IPS-18a (cell line): ENCODE measurements around the gene GDF11.
A peak's percentile ranks its signal among the peaks of the same experiment; 100 is the strongest.

Experiments
- H3K27ac ChIP-seq: one replicate; pipeline ENCODE4 v1.5.1; 2013; ENCODE audit warnings: low read length
- H3K27me3 ChIP-seq: one replicate; pipeline ENCODE4 v1.6.1; 2013; ENCODE audit warnings: mild to moderate bottlenecking, low read length; ENCODE audit not compliant: control insufficient read depth, insufficient read depth
- H3K36me3 ChIP-seq: one replicate; pipeline ENCODE4 v1.6.1; 2013; ENCODE audit warnings: low read depth, low read length; ENCODE audit not compliant: control insufficient read depth
- H3K4me1 ChIP-seq: one replicate; pipeline ENCODE4 v1.6.1; 2013; ENCODE audit warnings: low read depth, low read length; ENCODE audit not compliant: control insufficient read depth
- H3K4me3 ChIP-seq: one replicate; pipeline ENCODE4 v1.5.1; 2013; ENCODE audit warnings: low read length
- H3K9ac ChIP-seq: one replicate; pipeline ENCODE4 v1.6.1; 2013; ENCODE audit warnings: mild to moderate bottlenecking, low read length, moderate library complexity
- H3K9me3 ChIP-seq: one replicate; pipeline ENCODE4 v1.6.1; 2013; ENCODE audit warnings: low read depth, low read length; ENCODE audit not compliant: control insufficient read depth

The GDF11 gene

GRCh38 chr12:55700255-55701018 is 42.5 kb upstream of the GDF11 start:
- Histone ChIP-seq H3K9me3 (no peaks in the 10 kb centered on the region), H3K27me3 (no peaks in the 10 kb centered on the region), H3K4me3 (no peak overlapping the region), H3K4me1 (no peaks in the 10 kb centered on the region), H3K27ac (no peak overlapping the region), H3K9ac (no peak overlapping the region), H3K36me3 (peaks cover 5% of the 10 kb centered on the region)

GRCh38 chr12:55702861-55703260 is 40.1 kb upstream of the GDF11 start:
- Histone ChIP-seq H3K27ac (no peak overlapping the region), H3K27me3 (peaks cover 8% of the 10 kb centered on the region), H3K4me3 (no peak overlapping the region), H3K36me3 (no peaks in the 10 kb centered on the region), H3K4me1 (peaks cover 4% of the 10 kb centered on the region), H3K9me3 (no peaks in the 10 kb centered on the region), H3K9ac (no peak overlapping the region)

DNA sequence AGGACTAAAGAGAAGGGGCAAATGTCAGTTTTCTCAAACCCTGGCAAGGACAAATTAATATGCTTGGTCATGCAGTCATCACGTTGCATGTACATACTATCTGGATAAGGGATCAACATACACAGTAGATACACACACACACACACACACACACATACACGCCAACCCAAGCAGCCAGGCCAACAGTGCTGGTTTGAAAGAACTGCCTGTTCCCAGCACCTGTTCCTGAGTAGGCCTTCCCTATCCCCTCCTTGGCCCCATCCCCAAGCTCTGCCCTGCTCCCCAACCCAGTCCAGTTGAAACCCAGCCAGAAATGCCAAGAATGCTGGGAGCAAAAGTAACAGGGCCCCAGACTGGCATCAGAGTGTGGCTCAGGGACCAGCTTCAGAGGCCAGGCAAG is 39.6 kb upstream of the GDF11 start:
- H3K4me3 ChIP-seq: no peak overlapping the region
- H3K27ac ChIP-seq: no peak overlapping the region
- no peak overlapping the region for H3K9ac ChIP-seq
- H3K27me3 ChIP-seq: peaks cover 8% of the 10 kb centered on the region
- peaks cover 4% of the 10 kb centered on the region for H3K4me1 ChIP-seq
- H3K9me3 ChIP-seq: no peaks in the 10 kb centered on the region
- H3K36me3 ChIP-seq: no peaks in the 10 kb centered on the region

DNA sequence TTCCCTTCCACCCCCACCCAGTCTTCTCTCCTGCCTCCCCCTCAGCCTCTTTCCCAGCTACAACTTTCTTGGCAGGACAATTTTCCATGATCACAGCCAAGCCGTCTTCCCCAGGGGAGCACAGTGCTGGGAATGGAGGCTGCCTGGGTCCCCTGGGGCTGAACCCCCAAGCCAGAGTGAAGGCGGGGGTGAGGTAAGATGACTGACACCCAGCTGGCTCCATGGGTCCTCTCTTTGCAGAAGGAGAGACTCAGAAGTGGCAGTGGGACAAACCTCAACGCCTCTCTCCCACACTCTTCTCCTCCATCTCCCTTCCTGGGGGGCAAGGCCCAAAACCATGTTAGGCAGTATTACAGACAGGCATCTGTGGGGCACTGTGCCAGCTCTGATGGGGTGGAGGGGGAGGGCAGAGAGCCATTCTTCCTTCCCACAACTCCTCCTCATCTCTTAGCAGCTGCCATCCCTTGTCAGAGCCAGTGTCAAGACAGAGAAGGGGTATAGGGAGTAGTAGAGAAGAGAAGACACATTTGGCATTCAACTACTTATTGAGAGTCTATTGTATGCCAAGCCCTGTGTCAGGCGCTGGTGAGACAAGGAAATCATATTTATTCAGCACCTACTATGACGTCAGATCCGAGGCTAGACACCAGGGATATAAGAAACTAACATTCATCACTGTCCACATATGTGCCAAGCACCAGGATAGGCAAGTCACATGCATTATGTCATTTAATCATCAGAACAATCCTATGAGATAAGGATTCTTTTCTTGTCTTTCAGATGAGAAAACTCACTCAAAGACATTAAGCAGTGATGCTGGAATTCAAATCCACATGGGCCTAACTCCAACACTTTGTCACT is 38.8 kb upstream of the GDF11 start:
- Histone ChIP-seq H3K4me1 (peaks cover 11% of the 10 kb centered on the region), H3K27ac (no peak overlapping the region), H3K27me3 (peaks cover 8% of the 10 kb centered on the region), H3K36me3 (no peaks in the 10 kb centered on the region), H3K9ac (no peak overlapping the region), H3K9me3 (no peaks in the 10 kb centered on the region), H3K4me3 (no peak overlapping the region)

DNA sequence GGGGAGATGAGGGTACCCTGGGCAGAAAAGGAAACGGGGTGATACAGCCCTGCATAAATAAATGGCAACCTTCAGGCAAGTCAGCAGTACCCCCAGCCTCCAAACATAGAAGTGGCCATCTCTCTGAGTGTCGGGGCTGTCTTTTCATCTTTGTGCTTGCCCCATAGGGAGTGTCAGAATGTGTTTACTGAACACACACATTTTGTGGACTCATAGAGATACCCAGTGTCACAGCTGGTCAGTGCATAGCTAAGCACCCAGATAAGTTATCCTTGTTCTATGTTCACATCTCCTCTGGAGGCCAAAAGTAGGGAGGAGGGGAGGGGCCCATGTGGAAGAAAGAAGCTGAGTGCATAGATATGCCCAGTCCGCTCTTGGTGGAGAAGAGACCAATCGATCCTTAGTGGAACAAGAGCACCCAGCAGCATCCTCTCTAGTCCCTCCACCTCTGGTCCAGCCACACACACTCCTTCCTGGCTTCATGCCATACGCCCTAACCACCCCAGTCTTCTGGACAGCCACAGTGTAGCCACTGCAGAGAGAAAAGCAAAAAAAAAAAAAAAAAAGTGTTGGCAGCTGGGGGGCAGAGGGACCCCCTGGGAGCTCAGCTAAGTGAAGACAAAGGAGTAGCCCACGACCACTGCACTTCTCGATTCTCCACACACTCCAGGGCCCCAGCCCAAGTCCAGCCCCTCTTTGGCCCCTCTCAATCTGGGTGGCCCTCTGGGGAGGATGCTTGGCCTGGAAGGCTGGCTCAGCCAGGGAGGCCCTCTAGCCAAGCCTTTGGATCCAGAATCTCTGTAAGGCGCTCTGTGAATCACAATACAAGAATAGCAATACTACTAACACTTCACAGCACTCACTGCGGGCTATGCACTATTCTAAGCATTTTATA is 37.9 kb upstream of the GDF11 start:
- H3K9me3 ChIP-seq: no peaks in the 10 kb centered on the region
- peaks cover 8% of the 10 kb centered on the region for H3K27me3 ChIP-seq

DNA sequence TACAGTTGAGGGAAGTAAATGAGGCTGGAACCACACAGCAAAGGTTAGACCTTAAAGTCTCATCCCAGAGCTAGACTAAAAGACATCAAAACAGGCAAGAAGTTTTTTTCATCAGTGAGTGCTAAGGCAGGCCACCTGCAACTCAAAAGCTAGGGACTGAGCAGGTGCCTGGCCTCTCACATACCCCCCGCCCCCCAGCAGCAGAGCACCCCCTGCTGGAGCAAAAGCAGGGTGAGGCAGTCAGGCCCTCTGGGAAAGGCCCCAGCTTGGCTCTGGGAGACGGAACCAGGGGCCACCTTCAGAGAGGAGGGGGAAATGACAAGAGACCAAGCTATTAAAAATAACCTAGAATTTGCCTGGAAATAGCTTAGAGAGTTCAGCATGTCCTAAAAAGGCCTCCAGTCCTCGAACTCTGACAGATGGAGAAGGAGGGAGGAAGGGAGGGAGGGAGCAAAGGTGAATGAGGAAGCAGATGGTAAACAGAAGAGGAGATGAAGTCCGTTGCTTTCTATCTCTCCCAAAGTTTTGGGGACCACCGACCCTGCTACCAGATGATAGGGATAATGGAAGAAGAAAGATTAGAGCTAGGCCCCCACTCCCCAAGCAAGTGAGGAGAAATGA is 37.0 kb upstream of the GDF11 start:
- H3K4me1 ChIP-seq: peaks cover 13% of the 10 kb centered on the region
- H3K36me3 ChIP-seq: no peaks in the 10 kb centered on the region
- H3K9ac ChIP-seq: no peak overlapping the region
- H3K27ac ChIP-seq: no peak overlapping the region
- peak overlapping the region; percentile 77 for H3K4me3 ChIP-seq
- H3K27me3 ChIP-seq: peaks cover 8% of the 10 kb centered on the region
- H3K9me3 ChIP-seq: no peaks in the 10 kb centered on the region

More for the DNA sequence above, 37.9 kb upstream of the GDF11 start:
- H3K4me1 ChIP-seq: peaks cover 13% of the 10 kb centered on the region
- H3K9ac ChIP-seq: no peak overlapping the region
- peak overlapping the region; percentile 77 for H3K4me3 ChIP-seq
- H3K36me3 ChIP-seq: no peaks in the 10 kb centered on the region
- H3K27ac ChIP-seq: no peak overlapping the region

- Histone ChIP-seq H3K27me3 (peaks cover 8% of the 10 kb centered on the region), H3K4me1 (peaks cover 13% of the 10 kb centered on the region), H3K4me3 (peak overlapping the region; percentile 77), H3K27ac (no peak overlapping the region), H3K36me3 (no peaks in the 10 kb centered on the region), H3K9me3 (no peaks in the 10 kb centered on the region), H3K9ac (peak overlapping the region; percentile 41)
Observed at GRCh38 chr12:55706568-55707218, 36.2 kb upstream of the GDF11 start.

- Histone ChIP-seq H3K9ac (peak overlapping the region; percentile 41), H3K27ac (no peak overlapping the region), H3K9me3 (no peaks in the 10 kb centered on the region), H3K27me3 (peaks cover 8% of the 10 kb centered on the region), H3K4me3 (peak overlapping the region; percentile 77), H3K36me3 (no peaks in the 10 kb centered on the region), H3K4me1 (peaks cover 13% of the 10 kb centered on the region)
Observed at GRCh38 chr12:55707219-55707671, 35.7 kb upstream of the GDF11 start.

DNA sequence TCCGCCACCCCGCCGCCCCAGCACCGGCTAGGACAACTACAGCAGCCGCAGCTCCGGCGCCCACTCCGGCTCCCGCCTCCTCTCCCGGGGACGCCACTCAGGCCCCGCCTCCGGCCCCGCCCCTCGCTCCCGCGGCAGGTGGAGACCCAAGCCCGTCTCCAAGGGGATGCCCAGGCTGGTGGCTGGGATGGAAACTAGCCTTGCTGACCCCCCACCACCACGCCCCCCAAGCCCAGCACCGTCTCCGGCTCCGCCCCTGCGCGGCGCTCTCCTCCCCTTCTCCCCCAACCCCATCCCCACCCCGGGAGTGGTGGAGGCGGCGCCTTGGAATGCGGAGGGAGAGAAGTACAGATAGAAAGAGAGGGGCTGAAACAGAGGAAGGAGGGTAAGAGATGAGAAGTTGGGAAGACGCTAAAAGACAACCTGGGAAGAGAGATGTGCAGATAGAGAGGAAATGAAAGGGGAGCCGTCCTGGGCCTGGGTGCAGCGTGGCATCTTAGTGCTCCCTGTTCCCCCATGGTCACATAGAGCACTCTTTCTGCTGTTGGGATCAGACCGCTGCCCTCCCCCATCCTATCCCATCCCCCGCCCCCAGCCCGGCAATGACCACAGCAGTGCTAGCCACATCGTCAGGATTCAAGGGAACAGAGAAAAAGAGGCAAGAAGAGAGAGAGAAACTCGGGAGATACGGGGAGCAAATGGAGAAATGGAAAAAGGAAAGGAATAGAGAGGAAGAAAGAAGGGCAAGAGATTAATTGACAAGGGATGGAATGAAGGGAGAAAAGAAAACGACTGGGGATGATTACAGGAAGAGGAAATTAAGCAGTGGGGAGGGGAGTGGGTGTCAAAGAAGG is 34.9 kb upstream of the GDF11 start, which contains the start of gene ITGA7:
Gene ITGA7, minus strand, starts transcription at position 64 of the 854 bp plus-strand sequence. CDS start 222 bp downstream, outside the sequence.
- Histone ChIP-seq H3K4me1 (peaks cover 13% of the 10 kb centered on the region), H3K27ac (no peak within 1 kb of the TSS), H3K9me3 (no peaks in the 10 kb centered on the region), H3K9ac (peak within 1 kb of the TSS; percentile 41), H3K36me3 (no peaks in the 10 kb centered on the region), H3K27me3 (peaks cover 8% of the 10 kb centered on the region), H3K4me3 (peak within 1 kb of the TSS; percentile 77)
